ENCODE data around the gene UBR4.

GRCh38 chr1:19059773-19060172 lies 150.3 kb downstream of the UBR4 start:
- TF ChIP-seq CTCF (IDR thresholded peaks at IDR 0.05; ENCODE audit: poor library complexity, severe bottlenecking) (no peak), TAF1 (IDR thresholded peaks at IDR 0.05; ENCODE audit: low read depth) (no peak), MXI1 (conservative IDR thresholded peaks at IDR 0.05; ENCODE audit: poor library complexity, severe bottlenecking) (no peak), SMC3 (conservative IDR thresholded peaks at IDR 0.05; ENCODE audit: poor library complexity) (no peak), REST (IDR thresholded peaks at IDR 0.05; ENCODE audit: borderline replicate concordance) (no peak), RAD21 (conservative IDR thresholded peaks at IDR 0.05) (no peak), EZH2 (IDR thresholded peaks at IDR 0.05; ENCODE audit: borderline replicate concordance, insufficient read depth, low read length, poor library complexity, severe bottlenecking) (no peak), EP300 (conservative IDR thresholded peaks at IDR 0.05; ENCODE audit: poor library complexity, severe bottlenecking) (no peak)
